ENCODE measurements around the gene PLXNA2. TPM values are rescaled to one million over a fixed set of nuclear protein-coding genes. Genes with fewer than 3 reads are reported as not detected.
A peak's percentile ranks its signal among the peaks of the same experiment; 100 is the strongest.

The PLXNA2 gene
- total RNA-seq, 1 experiment from 2014 or later = 5.3 TPM

DNA sequence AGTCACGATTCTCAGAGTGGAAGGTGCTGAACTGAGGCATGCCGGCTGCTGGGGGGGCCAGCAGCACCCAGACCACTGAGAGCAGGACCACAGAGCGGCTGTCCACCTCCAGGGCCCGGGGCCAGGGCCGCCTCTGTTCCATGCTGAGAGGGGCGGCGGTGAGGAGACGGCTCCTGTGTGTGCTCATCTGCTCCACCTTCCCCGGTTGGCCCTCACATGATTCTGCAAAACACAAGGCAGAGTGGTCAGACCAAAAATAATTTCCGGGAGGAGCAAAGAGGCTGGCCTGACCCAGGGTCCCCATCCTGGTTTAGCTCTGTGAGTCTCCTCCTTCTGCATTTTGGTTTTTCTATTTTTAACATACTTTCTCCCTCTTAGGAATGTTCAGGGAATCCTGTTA is 26.4 kb downstream of the PLXNA2 start:
- Histone ChIP-seq H3K36me3 (replicated peaks; ENCODE audit: control insufficient read depth, insufficient read depth, low read length) (no peaks in the 10 kb centered on the region), H3K27me3 (ENCODE audit: control insufficient read depth, insufficient read depth, low read length) (peaks cover 1% of the 10 kb centered on the region; the same call in 1 of the 2 replicates), H3K4me3 (ENCODE audit: insufficient read depth, low read depth, low read length) (no peak overlapping the region)
- DNase-seq = no peak

- DNase-seq = peak; percentile 36
Observed at GRCh38 chr1:208216806-208217205, 27.4 kb downstream of the PLXNA2 start.

GRCh38 chr1:208216062-208216461 is 28.1 kb downstream of the PLXNA2 start:
- Histone ChIP-seq H3K36me3 (replicated peaks; ENCODE audit: control insufficient read depth, insufficient read depth, low read length) (no peaks in the 10 kb centered on the region), H3K4me3 (ENCODE audit: insufficient read depth, low read depth, low read length) (no peak overlapping the region), H3K27me3 (ENCODE audit: control insufficient read depth, insufficient read depth, low read length) (peaks cover 1% of the 10 kb centered on the region; the same call in 1 of the 2 replicates)
- no peak for DNase-seq

More at GRCh38 chr1:208216806-208217205, 27.4 kb downstream of the PLXNA2 start:
- Histone ChIP-seq H3K36me3 (replicated peaks; ENCODE audit: control insufficient read depth, insufficient read depth, low read length) (no peaks in the 10 kb centered on the region), H3K4me3 (ENCODE audit: insufficient read depth, low read depth, low read length) (no peak overlapping the region), H3K27me3 (ENCODE audit: control insufficient read depth, insufficient read depth, low read length) (peaks cover 1% of the 10 kb centered on the region; the same call in 1 of the 2 replicates)

DNA sequence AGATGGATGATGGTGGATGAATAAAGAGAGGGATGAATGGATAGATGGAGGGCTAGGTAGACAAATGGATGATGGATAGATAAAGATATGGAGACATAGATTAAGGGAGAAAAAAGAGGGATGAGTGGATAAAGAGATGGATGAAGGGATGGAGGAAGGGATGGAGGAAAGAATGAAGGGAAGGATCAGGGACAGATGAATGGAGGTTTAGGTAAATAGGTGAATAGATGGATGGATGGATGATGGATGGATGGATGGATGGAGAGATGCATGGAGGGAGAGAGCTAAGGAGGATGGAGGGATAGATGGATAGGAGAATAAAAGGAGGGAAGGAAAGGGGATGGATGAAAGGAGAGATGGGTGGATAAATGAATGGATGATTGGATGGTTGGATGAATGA is 28.8 kb downstream of the PLXNA2 start:
- Histone ChIP-seq H3K27me3 (ENCODE audit: control insufficient read depth, insufficient read depth, low read length) (peaks cover 1% of the 10 kb centered on the region; the same call in 1 of the 2 replicates), H3K36me3 (replicated peaks; ENCODE audit: control insufficient read depth, insufficient read depth, low read length) (no peaks in the 10 kb centered on the region), H3K4me3 (ENCODE audit: insufficient read depth, low read depth, low read length) (no peak overlapping the region)
- no peak for DNase-seq

- H3K27me3 ChIP-seq (ENCODE audit: control insufficient read depth, insufficient read depth, low read length) = no peaks in the 10 kb centered on the region; the same call in 1 of the 2 replicates
- no peak for DNase-seq
- no peaks in the 10 kb centered on the region for H3K36me3 ChIP-seq (replicated peaks; ENCODE audit: control insufficient read depth, insufficient read depth, low read length)
- H3K4me3 ChIP-seq (ENCODE audit: insufficient read depth, low read depth, low read length) = no peak overlapping the region
Observed at GRCh38 chr1:208213786-208214185, 30.4 kb downstream of the PLXNA2 start.

GRCh38 chr1:208212893-208213292 is 31.3 kb downstream of the PLXNA2 start:
- no peak for DNase-seq
- H3K4me3 ChIP-seq (ENCODE audit: insufficient read depth, low read depth, low read length) = no peak overlapping the region
- H3K36me3 ChIP-seq (replicated peaks; ENCODE audit: control insufficient read depth, insufficient read depth, low read length) = no peaks in the 10 kb centered on the region
- H3K27me3 ChIP-seq (ENCODE audit: control insufficient read depth, insufficient read depth, low read length) = no peaks in the 10 kb centered on the region

- H3K27me3 ChIP-seq (ENCODE audit: control insufficient read depth, insufficient read depth, low read length) = no peaks in the 10 kb centered on the region
- H3K4me3 ChIP-seq (ENCODE audit: insufficient read depth, low read depth, low read length) = no peak overlapping the region
- DNase-seq = no peak
- no peaks in the 10 kb centered on the region for H3K36me3 ChIP-seq (replicated peaks; ENCODE audit: control insufficient read depth, insufficient read depth, low read length)
Observed at GRCh38 chr1:208211921-208212843, 32.0 kb downstream of the PLXNA2 start.

- DNase-seq = no peak
- no peaks in the 10 kb centered on the region for H3K36me3 ChIP-seq (replicated peaks; ENCODE audit: control insufficient read depth, insufficient read depth, low read length)
Observed at GRCh38 chr1:208209896-208210589, 34.1 kb downstream of the PLXNA2 start.

GRCh38 chr1:208209286-208209685 is 34.9 kb downstream of the PLXNA2 start:
- H3K36me3 ChIP-seq (replicated peaks; ENCODE audit: control insufficient read depth, insufficient read depth, low read length) = no peaks in the 10 kb centered on the region
- DNase-seq = no peak
- no peak overlapping the region for H3K4me3 ChIP-seq (ENCODE audit: insufficient read depth, low read depth, low read length)
- no peaks in the 10 kb centered on the region for H3K27me3 ChIP-seq (ENCODE audit: control insufficient read depth, insufficient read depth, low read length)

More at GRCh38 chr1:208209896-208210589, 34.1 kb downstream of the PLXNA2 start:
- no peaks in the 10 kb centered on the region for H3K27me3 ChIP-seq (ENCODE audit: control insufficient read depth, insufficient read depth, low read length)
- no peak overlapping the region for H3K4me3 ChIP-seq (ENCODE audit: insufficient read depth, low read depth, low read length)

DNA sequence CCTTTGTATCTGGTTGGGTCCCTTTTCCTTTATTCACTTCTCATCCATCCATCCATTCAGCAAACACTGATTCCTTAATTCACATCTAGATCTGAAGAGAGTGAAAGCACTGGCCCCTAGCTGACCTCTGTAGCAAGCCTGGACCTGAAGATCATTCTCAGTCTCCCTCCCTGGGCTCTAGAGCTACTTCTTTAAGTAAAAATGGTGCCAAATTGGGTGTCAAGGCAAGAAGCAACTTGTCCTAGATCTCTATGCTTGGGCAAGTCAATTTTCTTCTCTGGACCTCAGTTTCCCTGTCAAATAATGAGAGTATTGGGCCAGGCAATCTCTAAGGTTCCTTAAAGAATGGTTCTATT is 36.1 kb downstream of the PLXNA2 start:
- Histone ChIP-seq H3K36me3 (replicated peaks; ENCODE audit: control insufficient read depth, insufficient read depth, low read length) (no peaks in the 10 kb centered on the region), H3K4me3 (ENCODE audit: insufficient read depth, low read depth, low read length) (no peak overlapping the region), H3K27me3 (ENCODE audit: control insufficient read depth, insufficient read depth, low read length) (no peaks in the 10 kb centered on the region)
- no peak for DNase-seq

- Histone ChIP-seq H3K4me3 (ENCODE audit: insufficient read depth, low read depth, low read length) (no peak overlapping the region), H3K36me3 (replicated peaks; ENCODE audit: control insufficient read depth, insufficient read depth, low read length) (no peaks in the 10 kb centered on the region), H3K27me3 (ENCODE audit: control insufficient read depth, insufficient read depth, low read length) (no peaks in the 10 kb centered on the region)
- DNase-seq = no peak
Observed at GRCh38 chr1:208207388-208208131, 36.6 kb downstream of the PLXNA2 start.

GRCh38 chr1:208206092-208206698 is 38.0 kb downstream of the PLXNA2 start:
- Histone ChIP-seq H3K4me3 (ENCODE audit: insufficient read depth, low read depth, low read length) (no peak overlapping the region), H3K27me3 (ENCODE audit: control insufficient read depth, insufficient read depth, low read length) (no peaks in the 10 kb centered on the region), H3K36me3 (replicated peaks; ENCODE audit: control insufficient read depth, insufficient read depth, low read length) (no peaks in the 10 kb centered on the region)
- no peak for DNase-seq

- no peak for DNase-seq
- Histone ChIP-seq H3K36me3 (replicated peaks; ENCODE audit: control insufficient read depth, insufficient read depth, low read length) (no peaks in the 10 kb centered on the region), H3K4me3 (ENCODE audit: insufficient read depth, low read depth, low read length) (no peak overlapping the region), H3K27me3 (ENCODE audit: control insufficient read depth, insufficient read depth, low read length) (no peaks in the 10 kb centered on the region)
Observed at GRCh38 chr1:208205216-208206013, 38.8 kb downstream of the PLXNA2 start.
